A673 (cell line): ENCODE measurements around the gene CCDC80. TPM values are rescaled to one million over a fixed set of nuclear protein-coding genes. Genes with fewer than 3 reads are reported as not detected.
A peak's percentile ranks its signal among the peaks of the same experiment; 100 is the strongest.

Experiments used
- BruUV-seq: library from RNA; stranded (reverse); fragments of 400-500 nt; replicated peaks from 2 replicates; lab custom pipeline; 2021; lab: Mats Ljungman, UMichigan
- CTCF ChIA-PET: fragments of 300-600 bp; sonication (Branson Sonifier 250); formaldehyde crosslinking; loops from one replicate; lab custom pipeline; 2022; ENCODE audit warnings: antibody characterized with exemption; lab: Charles Lee
- POLR2A ChIA-PET: fragments of 300-600 bp; sonication (Branson Sonifier 250); formaldehyde crosslinking; loops from one replicate; lab custom pipeline; 2022; ENCODE audit warnings: antibody characterized with exemption; ENCODE audit not compliant: low non-redundant PET; lab: Charles Lee
- DNase-seq: peaks from one replicate; pipeline ENCODE4 v3.0.0-alpha.2; 2015; ENCODE audit warnings: low spot score
- H3K27ac ChIP-seq: fragments of 200-600 bp; sonication (generic); 2 replicates; pipeline ENCODE4 v1.5.1; 2016; ENCODE audit warnings: mixed run types, low read depth, mild to moderate bottlenecking, mixed read lengths, antibody characterized with exemption, low read length; ENCODE audit not compliant: poor library complexity, severe bottlenecking
- H3K27me3 ChIP-seq: fragments of 200-600 bp; sonication (generic); replicated peaks from 2 replicates; pipeline ENCODE4 v1.6.1; 2017; ENCODE audit warnings: mixed run types, low read depth, mild to moderate bottlenecking, mixed read lengths, antibody characterized with exemption, low read length; ENCODE audit not compliant: insufficient read depth, poor library complexity
- H3K36me3 ChIP-seq: fragments of 200-600 bp; sonication (generic); 2 replicates; pipeline ENCODE4 v1.6.1; 2016; ENCODE audit warnings: mixed run types, mild to moderate bottlenecking, mixed read lengths, antibody characterized with exemption, low read length; ENCODE audit not compliant: insufficient read depth, poor library complexity, severe bottlenecking
- H3K4me1 ChIP-seq: fragments of 200-600 bp; sonication (generic); 2 replicates; pipeline ENCODE4 v1.6.1; 2017; ENCODE audit warnings: mixed run types, mild to moderate bottlenecking, mixed read lengths, antibody characterized with exemption, low read length; ENCODE audit not compliant: insufficient read depth, poor library complexity, severe bottlenecking
- H3K4me3 ChIP-seq: fragments of 200-600 bp; sonication (generic); 2 replicates; pipeline ENCODE4 v1.5.1; 2016; ENCODE audit warnings: low read depth, mixed run types, mild to moderate bottlenecking, mixed read lengths, low read length; ENCODE audit not compliant: poor library complexity, severe bottlenecking
- H3K9me3 ChIP-seq: fragments of 200-600 bp; sonication (generic); 2 replicates; pipeline ENCODE4 v1.6.1; 2016; ENCODE audit warnings: mixed run types, low read depth, mild to moderate bottlenecking, mixed read lengths, antibody characterized with exemption, low read length; ENCODE audit not compliant: poor library complexity, severe bottlenecking
- CTCF ChIP-seq: fragments of 300-800, 200-600 bp; sonication (generic); conservative IDR thresholded peaks from 2 replicates; pipeline ENCODE4 v1.5.1; 2017; ENCODE audit warnings: low read depth, mild to moderate bottlenecking, antibody characterized with exemption, low read length, moderate library complexity, mixed read lengths
- EZH2 ChIP-seq: fragments of 200-600 bp; sonication (generic); IDR thresholded peaks from 2 replicates; pipeline ENCODE4 v1.6.1; 2017; ENCODE audit warnings: borderline replicate concordance, low read depth, mild to moderate bottlenecking, mixed read lengths, antibody characterized with exemption, low read length; ENCODE audit not compliant: poor library complexity, severe bottlenecking
- intact Hi-C: fragments of 100-400 bp; cut with micrococcal nuclease; formaldehyde crosslinking; loops from one replicate; pipeline ENCODE4 v1.10.0; 2022; ENCODE audit not compliant: unreplicated experiment
- total RNA-seq: library from RNA; stranded (reverse); gene quantifications from 2 replicates; pipeline ENCODE4 v1.2.3, GENCODE V29; 2021

CCDC80 gene
- total RNA-seq, 1 experiment from 2014 or later, result 4.7 TPM

DNA sequence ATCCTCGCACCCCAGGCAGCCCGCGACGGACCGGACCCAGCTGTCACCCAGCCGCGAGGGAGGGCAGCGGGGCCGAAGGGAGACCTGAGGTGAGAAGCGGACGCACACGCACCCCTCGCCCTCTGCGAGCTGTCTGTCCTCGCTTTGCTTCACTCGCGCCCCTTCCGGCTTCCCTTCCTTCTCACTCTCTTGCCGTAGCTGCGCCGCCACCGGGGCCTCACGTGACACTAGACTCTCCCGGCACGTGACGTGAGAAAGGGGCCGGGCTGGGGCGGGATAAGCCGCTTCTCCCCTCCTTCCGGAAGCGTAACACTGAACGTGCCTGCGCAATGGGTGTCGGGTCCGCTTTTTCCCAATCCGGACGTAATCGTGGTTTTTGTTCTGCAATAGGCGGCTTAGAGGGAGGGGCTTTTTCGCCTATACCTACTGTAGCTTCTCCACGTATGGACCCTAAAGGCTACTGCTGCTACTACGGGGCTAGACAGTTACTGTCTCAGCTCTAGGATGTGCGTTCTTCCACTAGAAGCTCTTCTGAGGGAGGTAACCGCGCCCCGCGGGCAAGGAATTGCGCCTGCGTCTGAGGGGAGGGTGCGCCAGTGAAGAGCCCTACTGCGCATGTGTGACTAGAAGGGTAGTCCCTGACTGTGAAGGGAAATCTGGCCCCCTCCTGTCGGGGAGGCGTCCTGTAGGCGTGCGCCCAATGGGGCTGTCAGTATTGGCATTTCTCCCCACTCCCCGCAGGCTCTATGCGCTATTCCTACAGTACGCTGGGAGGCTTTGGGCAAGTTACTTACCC lies 79.0 kb downstream of the CCDC80 start, which contains the start of the genes ATG3 and SLC35A5:
Gene ATG3, minus strand, starts transcription at position 229 of the 796 bp plus-strand sequence. CDS start 434 bp downstream, outside the sequence.
Gene SLC35A5, plus strand, starts transcription at position 312 of the 796 bp plus-strand sequence. CDS start 1,359 bp downstream, outside the sequence.
- peak within 1 kb of the TSS; percentile 91 for H3K4me3 ChIP-seq
- peak; percentile 99 for DNase-seq
- BruUV-seq, result TSS peak; percentile 72
- ChIA-PET CTCF (no interaction called here), POLR2A (interaction anchor here (0.7 kb wide), 1 partner anchor 702 kb away, joined by 5 read pairs; no protein-coding TSS in a partner anchor)
- no peaks in the 10 kb centered on the region for H3K9me3 ChIP-seq
- intact Hi-C loops, result no loop called here
- H3K27ac ChIP-seq, result peak within 1 kb of the TSS; percentile 97
- TF ChIP-seq CTCF (no peak), EZH2 (no peak)
- H3K4me1 ChIP-seq, result peaks cover 11% of the 10 kb centered on the region
- no peaks in the 10 kb centered on the region for H3K36me3 ChIP-seq
- H3K27me3 ChIP-seq, result no peaks in the 10 kb centered on the region

DNA sequence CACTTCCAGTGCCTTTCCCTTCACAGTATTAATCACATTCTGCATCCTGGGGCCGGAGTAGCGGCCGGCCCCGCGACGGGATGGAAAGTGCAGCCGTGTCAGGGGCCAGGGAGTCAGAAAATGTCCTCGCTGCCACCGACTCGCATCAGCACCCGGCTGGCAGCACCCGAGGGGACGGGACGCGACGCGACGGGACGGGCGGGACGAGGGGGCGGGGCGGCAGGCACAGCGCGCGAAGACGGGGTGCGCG lies 79.5 kb downstream of the CCDC80 start:
- ChIA-PET POLR2A (no interaction called here), CTCF (no interaction called here)
- Histone ChIP-seq H3K9me3 (no peaks in the 10 kb centered on the region), H3K27me3 (no peaks in the 10 kb centered on the region), H3K27ac (peak overlapping the region; percentile 97), H3K4me1 (peaks cover 11% of the 10 kb centered on the region), H3K36me3 (no peaks in the 10 kb centered on the region), H3K4me3 (peak overlapping the region; percentile 91)
- intact Hi-C loops, result no loop called here
- BruUV-seq, result no TSS peak
- TF ChIP-seq CTCF (no peak), EZH2 (no peak)
- DNase-seq, result no peak

DNA sequence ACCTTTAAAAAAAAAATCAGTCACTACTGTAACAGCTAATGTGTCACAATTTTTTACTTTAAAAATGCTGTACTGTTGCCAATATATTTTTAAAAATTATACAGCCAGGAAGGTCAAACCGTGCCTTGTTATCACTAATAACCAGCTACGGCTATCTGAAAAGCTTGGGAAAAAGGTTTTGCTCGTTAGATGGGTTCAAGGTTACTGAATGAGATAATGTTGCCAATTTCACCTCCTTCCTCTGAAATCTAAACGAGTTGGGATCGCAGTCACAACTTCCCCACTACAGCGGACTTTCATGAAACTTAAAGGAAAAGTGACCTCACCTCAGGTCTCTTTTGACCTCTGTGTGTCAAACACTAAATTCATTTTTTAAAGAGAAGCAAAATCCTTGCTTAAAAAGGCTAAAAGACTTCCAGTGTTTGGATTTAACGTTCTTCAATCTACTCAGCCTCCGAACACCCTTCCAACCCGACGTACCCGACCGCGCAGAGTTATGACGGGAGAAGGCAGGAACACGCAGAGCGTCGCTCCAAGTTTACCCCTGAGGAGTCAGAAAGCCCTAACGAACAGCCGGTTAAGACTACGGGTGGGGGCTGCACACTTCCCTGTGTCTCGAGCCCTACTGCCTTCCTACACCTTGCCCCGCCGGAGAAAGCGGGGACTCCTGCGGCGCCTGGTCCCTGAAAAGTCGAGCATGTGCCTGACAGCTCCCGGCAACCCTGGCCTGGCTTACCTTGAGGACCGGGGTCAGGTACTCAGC lies 80.0 kb downstream of the CCDC80 start:
- peak; percentile 90 for DNase-seq
- TF ChIP-seq CTCF (no peak), EZH2 (no peak)
- BruUV-seq, result TSS peak; percentile 48
- intact Hi-C loops, result no loop called here
- CTCF ChIA-PET, result no interaction called here
- peaks cover 11% of the 10 kb centered on the region for H3K4me1 ChIP-seq
- H3K27me3 ChIP-seq, result no peaks in the 10 kb centered on the region
- POLR2A ChIA-PET, result no interaction called here
- no peaks in the 10 kb centered on the region for H3K36me3 ChIP-seq
- H3K4me3 ChIP-seq, result peak overlapping the region; percentile 91
- no peaks in the 10 kb centered on the region for H3K9me3 ChIP-seq
- H3K27ac ChIP-seq, result peak overlapping the region; percentile 97
